NOMO-1 treated with dmso at 0.1 percent for 144 hours (cell line): Measurements from ENCODE around the gene XKRX.

Source experiments
- DNase-seq: peaks from one replicate; lab custom pipeline; 2025; ENCODE audit not compliant: unreplicated experiment; lab: John Stamatoyannopoulos, UW

Gene XKRX

DNA sequence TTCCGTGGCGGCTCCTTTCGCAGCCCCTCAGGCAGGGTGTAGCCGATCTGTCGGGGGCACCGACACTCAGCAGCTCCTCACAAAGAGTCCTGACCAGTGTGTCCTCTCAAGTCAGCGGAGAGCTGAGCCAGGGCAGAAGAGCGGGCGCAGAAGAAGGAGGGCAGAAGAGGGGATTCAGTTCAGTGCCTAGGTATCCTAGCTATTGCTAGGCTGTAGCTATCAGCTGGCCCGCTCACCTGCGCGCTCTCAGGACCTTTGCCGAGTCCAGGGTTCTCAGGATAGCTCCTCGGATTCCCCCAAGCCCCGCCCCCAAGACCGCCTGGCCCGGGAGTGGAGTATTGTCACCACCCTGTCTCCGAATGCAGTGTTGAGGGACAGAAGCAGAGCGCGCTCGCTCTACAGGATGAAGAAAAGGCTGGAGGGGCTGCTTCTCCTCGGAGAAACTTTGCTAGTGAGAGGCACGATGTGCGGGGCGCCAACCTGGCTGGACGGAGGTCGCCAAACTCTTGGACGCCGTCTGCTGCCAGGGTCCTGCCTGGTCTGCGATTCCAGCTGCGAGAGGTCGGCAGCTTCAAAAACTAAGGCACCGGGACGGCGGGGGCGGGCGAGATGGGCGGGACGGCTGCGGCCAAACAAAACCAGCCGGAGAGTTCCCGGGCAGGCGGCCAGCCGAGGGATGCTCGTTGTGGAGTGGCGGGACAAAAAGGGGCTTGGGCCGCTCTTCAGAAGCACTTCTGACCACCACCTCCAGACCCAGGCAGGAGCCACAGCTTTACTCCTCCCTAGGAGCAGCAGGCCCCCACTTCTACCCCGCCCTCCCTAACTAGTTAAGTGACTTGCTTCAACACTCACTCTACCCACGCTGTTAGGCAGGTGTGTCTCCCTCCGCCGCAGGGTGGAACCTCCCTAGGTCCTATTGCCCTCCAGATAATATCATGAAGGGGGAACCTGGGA, at the start of gene XKRX:
TSS of gene XKRX (minus strand) at position 258 of the 954 bp plus-strand sequence. CDS start 613 bp downstream, outside the sequence.
- no peak for DNase-seq

DNA sequence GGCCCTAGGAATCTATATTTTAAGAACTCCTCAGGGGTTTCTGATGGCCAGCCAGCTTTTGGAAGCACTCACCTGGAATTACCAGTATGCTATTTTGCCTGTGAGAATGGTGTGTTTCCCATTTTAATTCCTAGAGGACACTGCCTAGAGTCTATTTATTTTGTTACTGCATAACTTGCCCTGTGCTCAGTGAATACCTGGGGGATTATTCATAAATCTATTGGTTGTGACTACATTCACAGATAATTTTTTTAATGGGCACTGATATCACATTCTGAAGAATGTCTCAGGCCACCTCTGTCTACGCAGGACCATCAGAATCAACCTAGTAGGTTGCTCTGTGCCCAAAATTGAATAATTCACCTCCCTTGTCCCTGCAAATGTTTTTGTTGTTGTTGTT, 47.5 kb upstream of the XKRX start:
- no peak for DNase-seq

DNA sequence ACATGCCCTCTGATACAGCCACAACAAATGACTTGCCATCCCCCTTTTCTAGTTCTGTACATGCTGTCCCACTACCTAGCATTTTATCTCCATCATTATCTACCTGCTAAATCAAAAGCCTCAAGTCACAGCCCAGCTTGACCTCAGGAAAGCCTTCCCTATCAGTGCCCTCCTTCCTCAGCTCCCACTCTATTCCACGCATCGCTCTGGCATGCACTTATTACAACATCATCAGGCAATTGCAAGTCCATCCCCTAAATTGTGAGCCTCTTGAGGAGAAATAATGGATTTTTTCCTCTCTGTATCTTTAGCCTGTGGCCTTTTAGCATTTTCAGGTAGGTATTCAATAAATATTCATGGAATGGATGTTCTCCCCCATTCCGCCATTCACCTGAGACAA, 46.5 kb upstream of the XKRX start:
- DNase-seq: no peak

DNA sequence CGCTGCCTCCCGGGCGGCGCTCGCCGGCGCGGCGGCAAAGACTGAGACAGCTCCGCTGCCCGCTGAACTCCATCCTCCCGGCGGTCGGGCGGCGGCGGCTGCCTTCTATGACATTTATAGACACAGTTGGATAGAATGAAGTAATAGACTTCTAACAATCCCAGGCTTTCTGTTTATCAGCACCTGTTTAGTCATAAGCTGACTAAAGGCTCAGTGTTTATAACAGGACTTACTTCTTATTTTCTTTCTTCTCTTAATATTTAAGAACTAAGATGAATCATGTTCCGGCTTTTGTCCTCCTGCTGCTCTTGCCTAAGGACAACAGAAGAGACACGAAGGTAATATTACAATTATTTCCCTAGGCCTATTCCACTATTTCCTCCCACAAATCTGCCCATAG, 44.7 kb upstream of the XKRX start:
- no peak for DNase-seq

DNA sequence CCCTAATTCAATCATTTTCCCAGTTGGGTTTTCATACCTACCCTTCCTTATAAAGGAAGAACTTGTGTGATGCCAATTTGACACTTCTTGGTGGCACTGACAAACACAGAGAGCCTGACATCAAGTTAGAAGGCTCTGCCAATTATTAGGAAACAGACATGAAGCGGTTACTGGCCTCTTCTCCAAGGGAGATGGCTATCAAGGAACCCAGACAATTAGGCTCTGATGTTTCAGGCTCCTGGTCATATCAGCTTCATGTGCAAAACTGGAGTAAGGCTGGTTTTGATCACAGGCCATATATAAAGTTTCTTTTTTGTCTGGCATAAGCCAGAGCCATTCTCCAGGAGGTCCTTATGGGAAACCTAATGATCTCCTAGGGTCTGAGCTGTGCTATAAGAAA, 41.2 kb upstream of the XKRX start:
- DNase-seq: no peak

DNA sequence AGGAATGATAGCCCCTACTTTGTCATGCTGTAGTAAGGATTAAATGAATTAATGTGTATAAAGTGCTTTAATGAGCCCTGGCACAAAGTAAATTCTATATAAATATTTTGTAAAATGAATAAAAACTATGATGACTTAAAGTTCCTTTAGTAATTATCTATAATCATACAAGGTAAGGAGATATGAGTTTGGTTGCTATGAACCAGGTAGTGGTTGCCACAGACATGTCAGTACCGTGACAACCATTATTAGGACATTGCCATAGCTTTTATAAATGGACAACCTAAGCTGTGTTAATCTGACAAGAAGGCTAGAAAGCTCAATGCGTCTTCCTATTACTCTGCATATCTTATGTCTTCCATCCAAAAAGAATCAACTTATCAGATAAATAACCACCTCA, 40.7 kb upstream of the XKRX start, which contains the start of gene ARL13A:
TSS of gene ARL13A (plus strand) at position 301 of the 400 bp plus-strand sequence. CDS start 3,982 bp downstream, outside the sequence.
- DNase-seq: no peak

DNA sequence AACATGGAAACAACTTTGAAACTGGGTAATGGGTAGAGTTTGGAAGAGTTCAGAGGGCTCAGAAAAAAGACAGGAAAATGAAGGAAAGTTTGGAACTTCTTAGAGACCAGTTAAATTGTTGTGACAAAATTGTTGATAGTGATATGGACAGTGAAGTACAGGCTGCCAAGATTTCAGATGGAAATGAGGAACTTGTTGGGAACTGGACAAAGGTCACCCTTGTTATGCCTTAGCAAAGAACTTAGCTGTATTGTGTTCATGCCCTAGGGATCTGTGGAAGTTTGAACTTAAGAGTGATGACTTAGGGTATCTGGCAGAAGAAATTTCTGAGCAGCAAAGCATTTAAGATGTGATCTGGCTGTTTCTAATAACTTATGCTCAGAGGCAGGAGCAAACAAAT, 35.6 kb upstream of the XKRX start:
- no peak for DNase-seq

DNA sequence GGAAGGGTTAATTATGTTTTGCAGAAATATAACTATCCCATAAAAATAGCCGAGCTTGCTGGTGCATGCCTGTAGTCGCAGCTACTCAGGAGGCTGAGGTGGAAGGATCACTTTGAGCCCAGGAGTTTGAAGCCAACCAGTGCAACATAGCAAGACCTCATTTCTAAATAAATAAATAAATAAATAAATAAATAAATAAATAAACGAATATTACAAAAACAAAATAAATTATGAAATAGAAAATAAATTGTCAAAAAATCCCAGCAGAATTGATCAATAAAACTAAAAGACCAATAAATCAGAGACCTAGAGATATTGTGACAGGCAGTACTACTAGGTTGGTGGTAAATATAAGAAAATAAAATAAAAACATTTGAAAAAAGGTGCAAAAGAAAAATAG, 34.1 kb upstream of the XKRX start:
- no peak for DNase-seq

DNA sequence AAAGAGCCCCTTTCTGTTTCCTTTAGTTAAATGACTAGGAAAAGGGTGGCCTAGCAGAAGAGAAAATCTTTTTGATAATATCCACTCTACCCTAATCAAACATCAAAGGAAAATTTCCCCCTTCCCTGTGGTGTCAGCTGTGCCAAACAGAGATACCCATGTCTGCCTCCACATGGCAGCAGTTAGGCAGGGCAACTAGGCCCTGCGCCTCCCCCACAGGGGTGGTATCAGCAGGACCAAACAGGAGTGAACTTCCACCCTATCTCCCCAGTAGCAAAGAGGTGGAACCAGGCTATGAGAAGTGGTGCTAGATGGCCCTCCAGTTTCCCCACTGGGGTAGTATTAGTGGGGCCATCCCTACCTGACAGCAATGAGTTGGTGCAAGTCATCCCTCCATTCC, 19.8 kb upstream of the XKRX start:
- no peak for DNase-seq

DNA sequence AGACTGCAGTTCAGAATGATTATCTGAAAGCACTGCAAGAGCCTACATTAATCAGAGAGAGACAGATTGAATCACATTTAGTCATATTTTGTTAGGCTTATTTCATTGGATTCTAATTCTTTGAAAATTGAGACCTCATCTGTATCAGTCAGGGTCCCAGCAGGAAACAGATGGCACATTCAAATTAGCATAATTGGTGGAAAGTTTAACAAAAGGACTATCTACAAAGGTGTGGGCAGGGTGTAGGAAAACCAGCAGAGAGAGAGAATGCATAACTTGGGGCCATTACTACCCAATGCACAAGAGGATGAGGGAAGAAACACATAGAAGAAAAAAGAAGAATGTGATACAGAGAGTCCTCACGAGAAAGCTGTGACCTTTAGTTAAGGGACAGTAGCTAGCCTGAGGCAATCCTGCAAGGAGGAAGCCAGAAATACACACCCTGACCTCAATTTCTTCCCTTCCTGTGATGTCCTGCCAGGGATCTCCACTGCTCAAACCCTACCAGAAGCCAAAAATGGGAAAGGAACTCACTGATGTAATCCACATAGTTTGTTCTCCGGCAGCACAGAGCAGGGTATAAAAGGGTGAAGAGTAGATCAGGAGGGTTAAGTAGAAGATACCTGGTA, 17.7 kb upstream of the XKRX start:
- no peak for DNase-seq

DNA sequence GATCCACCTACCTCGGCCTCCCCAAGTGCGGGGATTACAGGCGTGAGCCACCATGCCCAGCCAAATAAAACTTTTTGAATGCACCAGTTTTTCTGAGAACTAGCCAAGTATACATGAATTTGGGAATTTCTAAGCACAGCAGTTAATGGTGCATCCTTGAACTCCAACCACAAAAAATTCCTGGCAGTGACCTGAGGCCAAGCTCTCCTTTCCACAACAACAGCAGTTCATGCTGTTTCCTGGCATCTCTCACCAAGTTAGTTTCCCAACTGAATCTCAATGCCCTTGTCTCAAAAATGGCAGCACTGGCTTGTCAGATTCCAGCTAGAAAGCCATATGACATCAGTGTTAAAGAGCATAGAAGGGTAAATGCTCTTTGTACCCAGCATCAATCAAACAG, 15.9 kb upstream of the XKRX start:
- no peak for DNase-seq

DNA sequence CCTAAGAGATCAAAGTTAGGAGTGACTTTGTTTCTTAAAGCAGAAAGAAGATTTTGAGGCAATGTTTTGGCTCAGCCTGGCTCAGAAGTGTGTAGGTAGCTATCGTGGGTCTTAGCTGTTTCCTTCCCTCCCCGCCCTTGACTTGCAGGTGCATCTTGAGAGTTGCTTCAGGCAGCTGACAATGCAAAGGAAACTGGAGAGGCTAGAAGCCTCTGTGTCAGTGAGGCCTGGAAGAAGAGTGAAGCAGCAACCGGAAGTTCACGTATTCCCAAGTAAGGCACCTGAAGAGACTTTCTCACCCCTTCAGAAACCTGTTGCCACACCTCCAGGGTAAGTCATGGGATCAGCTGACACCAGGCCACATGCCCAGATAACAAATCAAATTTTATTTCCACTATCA, 10.6 kb upstream of the XKRX start:
- DNase-seq: no peak

DNA sequence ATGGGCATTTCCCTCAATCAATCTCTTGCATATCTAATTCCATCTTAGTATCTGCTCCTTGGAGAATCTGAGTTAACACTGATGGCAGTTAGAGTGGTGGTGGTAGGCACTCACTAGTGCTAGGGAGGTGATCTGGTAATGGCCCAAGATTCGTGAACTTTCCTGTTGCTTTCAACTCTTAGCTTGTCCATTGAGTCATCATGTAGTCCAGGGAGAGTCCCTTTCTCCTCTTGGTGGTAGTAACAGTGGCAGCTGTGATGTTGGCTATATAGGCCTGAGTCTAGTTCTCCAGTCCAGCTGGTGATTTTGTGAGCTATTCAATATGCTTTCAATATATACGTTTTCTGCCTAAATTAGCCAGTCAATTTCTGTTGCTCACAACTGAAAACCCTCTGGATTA, 7.0 kb upstream of the XKRX start:
- no peak for DNase-seq

DNA sequence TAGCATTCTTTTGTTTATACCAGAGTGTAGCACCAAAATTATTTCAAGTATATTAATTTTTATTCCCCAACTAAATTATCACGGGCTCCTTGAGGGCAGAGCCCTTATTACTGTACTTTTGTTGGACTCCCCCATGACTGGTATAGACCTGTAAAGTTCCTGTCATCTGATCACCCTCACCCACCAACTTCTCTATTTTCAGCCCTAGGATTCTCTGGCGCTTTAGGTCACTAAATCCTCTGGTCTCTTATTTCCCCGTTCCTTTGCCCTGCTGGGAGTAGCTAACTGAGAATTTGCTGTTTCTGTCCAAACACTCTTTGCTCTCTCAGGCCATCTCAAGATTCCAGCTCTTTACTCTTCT, 3.2 kb upstream of the XKRX start:
- no peak for DNase-seq

DNA sequence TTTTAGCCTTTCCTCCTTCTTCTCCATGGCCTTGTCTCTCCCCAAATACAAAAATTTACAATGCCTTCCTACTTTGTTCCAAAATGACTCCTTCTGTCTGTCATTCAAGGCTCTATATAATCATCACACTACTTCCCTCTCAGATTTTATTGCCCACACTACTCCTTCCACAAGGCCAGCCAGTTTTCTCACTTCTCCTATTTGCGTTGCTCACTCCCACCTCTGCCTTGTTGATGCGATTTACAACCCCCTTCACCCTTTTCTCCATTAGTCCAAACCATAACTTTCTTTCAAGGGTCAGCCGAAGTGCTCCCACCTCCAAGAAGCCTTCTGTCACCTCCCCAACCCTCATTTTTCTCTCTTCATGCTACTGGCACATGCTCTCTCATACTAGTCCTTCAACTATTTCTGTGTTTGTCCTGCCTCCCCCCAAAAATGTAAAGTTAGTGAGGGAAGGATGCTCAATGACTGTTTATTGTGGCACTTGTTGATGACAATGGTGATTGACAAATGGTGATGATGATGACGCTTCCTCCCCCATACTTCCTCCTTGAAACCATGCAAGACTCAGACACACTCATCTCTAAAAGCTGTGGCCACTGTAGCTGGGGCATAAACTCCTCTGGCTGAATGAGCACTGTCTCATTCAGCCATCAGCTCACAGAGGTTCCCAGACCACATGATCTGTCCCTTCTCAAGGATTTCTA, 2.7 kb upstream of the XKRX start:
- no peak for DNase-seq

DNA sequence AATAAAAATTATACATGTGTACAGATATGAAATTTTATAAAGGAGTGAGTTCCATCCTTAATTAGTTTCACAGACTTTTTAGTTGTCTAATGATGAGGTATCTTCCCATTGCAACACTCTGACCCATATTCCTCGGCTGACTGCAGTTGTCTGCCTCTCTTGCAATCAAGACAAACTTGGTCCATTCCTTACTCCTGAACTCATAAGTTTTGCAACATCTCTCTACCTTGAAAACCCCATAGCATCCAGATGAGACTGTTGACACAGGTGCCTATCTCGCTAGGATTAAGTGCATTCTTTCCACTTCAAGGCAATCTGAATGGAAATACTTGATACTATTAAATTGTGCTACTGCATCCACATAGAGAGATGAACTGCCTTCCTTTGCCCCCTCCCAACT, 2.3 kb downstream of the XKRX start:
- DNase-seq: no peak

DNA sequence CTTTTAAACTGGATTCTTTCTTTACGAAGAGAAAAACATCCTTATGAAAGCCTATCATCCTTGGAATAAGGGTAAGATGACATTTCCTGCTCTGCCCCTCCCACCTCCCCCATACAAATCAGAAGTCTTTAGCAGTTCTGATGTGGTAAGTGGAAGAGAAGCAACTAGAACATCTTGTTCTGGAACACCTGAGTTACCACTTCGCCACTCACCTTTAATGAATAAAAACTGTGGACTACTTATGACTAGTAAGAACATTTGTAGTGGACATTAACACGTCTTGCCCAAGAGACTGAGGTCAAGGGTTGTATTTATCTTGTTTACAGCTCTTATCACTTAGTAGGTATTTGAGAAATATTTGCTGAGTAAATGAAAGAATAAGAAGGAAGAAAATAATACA, 4.3 kb downstream of the XKRX start:
- no peak for DNase-seq

DNA sequence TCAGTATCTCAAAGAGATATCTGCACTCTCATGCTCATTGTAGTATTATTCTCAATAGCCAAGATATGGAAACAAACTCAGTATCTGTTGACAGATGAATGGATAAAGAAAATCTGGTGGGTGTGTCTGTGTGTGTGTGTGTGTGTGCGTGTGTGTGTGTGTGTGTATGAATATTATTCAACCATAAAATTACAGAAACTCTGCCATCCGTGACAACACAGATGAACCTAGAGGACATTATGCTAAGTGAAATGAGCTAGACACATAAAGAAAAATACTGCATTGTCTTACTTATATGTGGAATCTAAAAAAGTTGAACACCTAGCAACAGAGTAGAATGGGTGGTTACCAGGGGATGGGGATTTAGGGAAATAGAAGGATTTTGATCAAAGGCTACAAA, 13.2 kb downstream of the XKRX start:
- DNase-seq: no peak

DNA sequence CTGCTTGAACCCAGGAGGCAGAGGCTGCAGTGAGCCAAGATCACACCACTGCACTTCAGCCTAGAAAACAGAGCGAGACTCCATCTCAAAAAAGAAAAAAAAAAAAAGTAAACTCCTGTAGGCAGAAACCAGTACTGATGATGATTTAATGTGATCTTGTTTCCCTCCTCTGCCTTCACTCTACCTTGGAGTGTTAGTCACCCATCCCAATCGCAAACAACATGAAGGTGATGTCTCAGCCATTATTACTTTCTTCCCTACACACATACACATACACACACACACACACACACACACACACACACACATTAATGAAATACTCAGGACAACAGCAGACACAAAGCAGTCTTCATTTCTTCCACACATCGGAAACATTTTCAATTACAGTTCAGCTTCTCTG, 15.6 kb downstream of the XKRX start:
- DNase-seq: no peak

DNA sequence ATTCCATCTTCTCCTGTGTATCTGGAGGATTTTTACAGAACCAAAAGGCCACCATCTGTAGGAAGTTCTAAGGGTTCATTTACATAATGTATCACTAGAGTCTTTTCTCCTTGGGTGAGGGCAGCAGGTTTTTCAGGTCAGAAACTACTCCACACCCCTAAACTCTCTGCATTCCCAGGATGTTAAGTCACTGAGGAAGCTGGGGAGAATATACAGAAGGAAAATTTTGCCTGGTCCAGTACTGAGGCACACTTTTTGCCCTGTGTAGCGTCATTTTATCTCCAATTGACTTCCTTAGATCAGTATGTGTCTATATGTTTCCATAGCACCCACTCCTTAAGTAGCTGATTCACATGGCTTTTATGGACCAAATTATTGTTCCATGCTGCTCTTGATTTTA, 17.0 kb downstream of the XKRX start:
- DNase-seq: no peak

DNA sequence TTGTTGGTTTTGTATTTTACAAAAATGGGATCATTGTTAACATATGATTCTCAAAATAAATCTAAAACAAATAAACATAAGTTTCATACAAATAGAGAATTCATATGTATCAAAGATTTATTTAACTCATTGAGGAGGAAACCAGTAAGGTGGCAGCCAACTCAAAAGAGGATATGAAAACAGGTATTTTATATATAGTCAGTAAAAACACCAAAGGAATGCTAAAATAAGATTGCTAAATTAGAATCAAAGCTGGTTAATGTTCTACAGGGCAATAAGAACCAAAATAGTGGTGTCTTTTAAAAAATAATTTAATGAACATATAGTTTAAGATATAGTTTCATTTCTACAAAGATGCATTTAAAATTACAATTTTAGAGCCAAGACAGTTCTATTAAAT, 23.1 kb downstream of the XKRX start:
- no peak for DNase-seq

DNA sequence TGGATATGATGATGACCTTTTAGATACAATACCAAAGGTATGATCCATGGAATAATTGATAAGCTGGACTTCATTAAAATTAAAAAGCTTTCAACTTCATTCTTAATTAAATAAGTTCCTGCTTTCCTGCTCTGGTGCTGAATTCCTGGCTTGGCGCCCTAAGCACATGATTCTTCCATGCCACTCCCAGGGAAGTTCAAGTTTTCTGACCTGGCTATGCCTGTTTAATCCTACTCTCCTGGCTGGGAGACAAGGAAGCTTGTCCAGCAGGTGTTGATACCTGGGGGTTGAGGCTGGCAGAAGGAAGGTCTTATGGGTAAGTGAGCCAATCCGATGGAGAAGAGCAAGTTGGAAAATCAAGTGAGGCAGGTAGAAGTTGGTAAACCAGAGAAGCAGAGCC, 24.3 kb downstream of the XKRX start:
- no peak for DNase-seq
